DND-41 (cell line): ENCODE results near the gene NDUFB7.

Source experiments
- ATAC-seq: fragments of 200-7000 bp; cut with Tn5 transposase; 3 replicates; pipeline ENCODE4 v1.9.1; 2021; ENCODE audit warnings: low read depth; ENCODE audit not compliant: insufficient read depth
- DNase-seq: peaks from one replicate; pipeline ENCODE4 v3.0.0-alpha.2; 2020
- H2AFZ ChIP-seq: 2 replicates; pipeline ENCODE4 v1.6.0; 2012; ENCODE audit warnings: low read depth, low read length
- H3K27ac ChIP-seq: 2 replicates; pipeline ENCODE4 v1.5.1; 2012; ENCODE audit warnings: low read length, inconsistent platforms
- H3K27me3 ChIP-seq: fragments of 200-600 bp; sonication (generic); 2 replicates; pipeline ENCODE4 v1.6.0; 2012; ENCODE audit warnings: low read length, mild to moderate bottlenecking, inconsistent platforms; ENCODE audit not compliant: insufficient read depth, poor library complexity
- H3K36me3 ChIP-seq: 2 replicates; pipeline ENCODE4 v1.5.1; 2012; ENCODE audit warnings: low read length, inconsistent platforms; ENCODE audit not compliant: insufficient read depth
- H3K4me1 ChIP-seq: 2 replicates; pipeline ENCODE4 v1.5.1; 2012; ENCODE audit warnings: mild to moderate bottlenecking, low read length; ENCODE audit not compliant: insufficient read depth
- H3K4me2 ChIP-seq: 2 replicates; pipeline ENCODE4 v1.6.0; 2012; ENCODE audit warnings: mild to moderate bottlenecking, moderate library complexity, low read length, inconsistent platforms; ENCODE audit not compliant: insufficient read depth
- H3K4me3 ChIP-seq, 2 experiments: fragments of 200-600 bp in 1 of 2; shearing (Covaris generic) in 1 of 2; 2 replicates each; pipeline ENCODE4 v1.5.1; 2012 to 2016; ENCODE audit warnings: inconsistent platforms in 2 of 2, low read length in 2 of 2, mild to moderate bottlenecking in 2 of 2, low read depth in 1 of 2, moderate library complexity in 1 of 2
- H3K79me2 ChIP-seq: 2 replicates; pipeline ENCODE4 v1.6.0; 2012; ENCODE audit warnings: low read length, inconsistent platforms; ENCODE audit not compliant: insufficient read depth
- H3K9ac ChIP-seq: 2 replicates; pipeline ENCODE4 v1.6.0; 2012; ENCODE audit warnings: low read depth, mild to moderate bottlenecking, inconsistent platforms, low read length, moderate library complexity
- H3K9me3 ChIP-seq: 2 replicates; pipeline ENCODE4 v1.5.1; 2012; ENCODE audit warnings: low read length, moderate library complexity, mild to moderate bottlenecking, inconsistent platforms; ENCODE audit not compliant: insufficient read depth, severe bottlenecking
- H4K20me1 ChIP-seq: 2 replicates; pipeline ENCODE4 v1.6.0; 2012; ENCODE audit warnings: low read length; ENCODE audit not compliant: insufficient read depth
- EZH2 ChIP-seq: IDR thresholded peaks from 3 replicates; pipeline ENCODE4 v1.6.1; 2012; ENCODE audit warnings: borderline replicate concordance, low read depth, mild to moderate bottlenecking, moderate library complexity, low read length, inconsistent platforms; ENCODE audit not compliant: severe bottlenecking
- TF ChIP-seq, protein P1 (sequence below): IDR thresholded peaks from 2 replicates; pipeline ENCODE4 v1.5.1; 2012; ENCODE audit warnings: borderline replicate concordance, low read length, moderate library complexity, mild to moderate bottlenecking; ENCODE audit not compliant: poor library complexity, severe bottlenecking; ENCODE audit errors: extremely low read depth

Gene NDUFB7

DNA sequence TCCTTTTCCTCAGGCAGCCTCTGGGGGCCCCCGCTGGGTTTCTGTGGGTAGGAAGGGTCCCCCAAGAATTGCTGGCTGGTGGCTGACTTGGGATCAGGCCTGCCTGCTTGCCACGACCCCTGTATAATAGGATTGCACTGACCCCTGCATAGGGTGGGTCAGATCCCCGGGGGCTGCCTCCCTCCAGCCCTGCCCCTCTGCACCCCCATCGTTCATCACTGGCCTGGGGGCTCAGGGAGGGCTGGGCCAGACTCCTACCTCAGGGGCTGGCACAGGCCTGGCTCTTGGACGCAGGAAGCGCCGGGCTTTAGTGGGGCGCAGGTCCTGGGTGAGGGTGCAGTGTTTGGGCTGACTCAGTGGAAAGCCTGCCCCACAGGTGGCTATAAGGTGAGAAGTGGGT, 10.6 kb downstream of the NDUFB7 start:
- H3K4me3 ChIP-seq = no peak overlapping the region
- H2AFZ ChIP-seq = no peak overlapping the region
- H3K27ac ChIP-seq = no peak overlapping the region
- TF ChIP-seq, protein P1, sequence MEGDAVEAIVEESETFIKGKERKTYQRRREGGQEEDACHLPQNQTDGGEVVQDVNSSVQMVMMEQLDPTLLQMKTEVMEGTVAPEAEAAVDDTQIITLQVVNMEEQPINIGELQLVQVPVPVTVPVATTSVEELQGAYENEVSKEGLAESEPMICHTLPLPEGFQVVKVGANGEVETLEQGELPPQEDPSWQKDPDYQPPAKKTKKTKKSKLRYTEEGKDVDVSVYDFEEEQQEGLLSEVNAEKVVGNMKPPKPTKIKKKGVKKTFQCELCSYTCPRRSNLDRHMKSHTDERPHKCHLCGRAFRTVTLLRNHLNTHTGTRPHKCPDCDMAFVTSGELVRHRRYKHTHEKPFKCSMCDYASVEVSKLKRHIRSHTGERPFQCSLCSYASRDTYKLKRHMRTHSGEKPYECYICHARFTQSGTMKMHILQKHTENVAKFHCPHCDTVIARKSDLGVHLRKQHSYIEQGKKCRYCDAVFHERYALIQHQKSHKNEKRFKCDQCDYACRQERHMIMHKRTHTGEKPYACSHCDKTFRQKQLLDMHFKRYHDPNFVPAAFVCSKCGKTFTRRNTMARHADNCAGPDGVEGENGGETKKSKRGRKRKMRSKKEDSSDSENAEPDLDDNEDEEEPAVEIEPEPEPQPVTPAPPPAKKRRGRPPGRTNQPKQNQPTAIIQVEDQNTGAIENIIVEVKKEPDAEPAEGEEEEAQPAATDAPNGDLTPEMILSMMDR = no peak
- TF ChIP-seq EZH2 = no peak
- peaks cover 72% of the 10 kb centered on the region for H4K20me1 ChIP-seq
- DNase-seq = no peak
- no peaks in the 10 kb centered on the region for H3K27me3 ChIP-seq
- H3K79me2 ChIP-seq = peaks cover 60% of the 10 kb centered on the region
- no peak overlapping the region for H3K9ac ChIP-seq
- no peaks in the 10 kb centered on the region for H3K9me3 ChIP-seq
- H3K36me3 ChIP-seq = peaks cover 36% of the 10 kb centered on the region
- no peak overlapping the region for H3K4me2 ChIP-seq
- no peaks in the 10 kb centered on the region for H3K4me1 ChIP-seq
- no peak for ATAC-seq

DNA sequence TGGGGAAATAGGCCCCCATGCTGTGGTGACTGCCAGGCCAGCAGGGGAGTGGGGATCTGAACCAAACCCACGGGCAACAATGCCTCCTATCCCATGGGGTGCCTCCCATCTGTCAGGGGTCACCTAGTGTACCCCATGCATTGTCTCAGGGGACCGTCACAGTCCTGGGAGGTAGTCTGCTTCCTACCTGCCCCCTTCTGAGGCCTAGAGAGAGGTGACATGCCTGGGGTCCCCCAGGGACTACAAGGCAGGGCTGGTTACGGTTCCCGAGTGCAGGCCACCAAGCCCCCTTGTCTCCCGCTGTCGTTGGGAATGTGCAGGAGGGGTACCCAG, 11.1 kb downstream of the NDUFB7 start:
- ATAC-seq (no peak), DNase-seq (no peak)
- no peak overlapping the region for H3K4me2 ChIP-seq
- H3K27ac ChIP-seq = no peak overlapping the region
- H4K20me1 ChIP-seq = peaks cover 73% of the 10 kb centered on the region
- H3K9me3 ChIP-seq = no peaks in the 10 kb centered on the region
- TF ChIP-seq, protein P1 = no peak
- TF ChIP-seq EZH2 = no peak
- H3K79me2 ChIP-seq = peaks cover 65% of the 10 kb centered on the region
- no peaks in the 10 kb centered on the region for H3K4me1 ChIP-seq
- H3K36me3 ChIP-seq = peaks cover 31% of the 10 kb centered on the region
- H3K27me3 ChIP-seq = no peaks in the 10 kb centered on the region
- no peak overlapping the region for H2AFZ ChIP-seq
- H3K9ac ChIP-seq = no peak overlapping the region
- H3K4me3 ChIP-seq = no peak overlapping the region

DNA sequence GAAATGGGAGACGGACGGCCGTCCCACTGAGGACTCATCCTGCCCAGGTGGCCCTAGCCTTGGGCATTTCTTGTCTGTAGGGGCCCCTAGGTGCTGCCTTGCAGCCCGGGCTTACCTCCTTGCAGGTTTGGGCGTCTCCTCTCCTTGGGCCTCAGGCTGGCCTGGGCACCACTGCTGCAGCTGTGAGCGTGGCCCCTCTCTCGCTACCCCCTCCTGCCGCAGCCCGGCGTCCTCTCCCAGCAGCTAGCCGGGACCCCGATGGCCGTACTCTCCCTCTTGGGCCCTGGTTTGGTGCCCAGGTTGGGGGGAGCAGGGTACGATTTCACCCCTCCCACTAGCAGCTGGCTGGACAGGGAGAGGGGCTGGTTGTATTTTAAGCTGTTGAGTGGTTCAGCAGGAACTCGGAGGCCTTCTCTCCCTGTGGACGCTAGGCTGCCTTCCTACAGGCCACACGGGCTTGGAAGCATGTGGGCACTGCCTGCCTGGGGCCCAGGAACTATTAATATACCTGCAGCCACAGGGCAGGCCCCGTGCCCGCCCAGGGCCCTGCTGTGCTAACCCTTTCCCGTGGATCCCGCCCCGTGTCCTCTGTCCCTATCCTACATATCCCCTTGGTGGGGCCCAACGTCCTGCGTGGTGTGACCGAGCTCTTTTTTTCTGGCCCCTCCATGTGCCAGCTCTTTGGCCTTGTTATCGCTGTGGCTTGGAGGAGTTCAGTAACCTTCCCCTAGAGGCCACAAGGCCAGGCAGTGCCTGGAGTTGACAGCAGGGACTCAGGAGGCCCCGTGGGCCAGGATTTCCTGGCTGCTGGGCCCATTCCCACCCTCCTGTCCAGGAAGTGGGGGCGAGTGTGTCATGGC, 11.7 kb downstream of the NDUFB7 start:
- no peak overlapping the region for H3K27ac ChIP-seq
- no peaks in the 10 kb centered on the region for H3K9me3 ChIP-seq
- H3K4me3 ChIP-seq = no peak overlapping the region
- no peak overlapping the region for H2AFZ ChIP-seq
- no peaks in the 10 kb centered on the region for H3K27me3 ChIP-seq
- H4K20me1 ChIP-seq = peaks cover 70% of the 10 kb centered on the region
- no peak for TF ChIP-seq EZH2
- TF ChIP-seq, protein P1 = no peak
- DNase-seq (no peak), ATAC-seq (no peak)
- H3K4me1 ChIP-seq = no peaks in the 10 kb centered on the region
- H3K9ac ChIP-seq = no peak overlapping the region
- peaks cover 25% of the 10 kb centered on the region for H3K36me3 ChIP-seq
- H3K4me2 ChIP-seq = no peak overlapping the region
- peaks cover 69% of the 10 kb centered on the region for H3K79me2 ChIP-seq
